ENCODE data around the gene GSTA3. TPM values are rescaled to one million over a fixed set of nuclear protein-coding genes. Genes with fewer than 3 reads are reported as not detected.
"Not testable (repeated sequence)": the region's sequence is repeated elsewhere in the genome, so short reads cannot be mapped to it uniquely, and the experiment has no call there.

Gene GSTA3
- total and polyA plus RNA-seq, 2 experiments from 2014 or later: not detected

GRCh38 chr6:52856137-52856536, 53.4 kb downstream of the GSTA3 start:
- H3K9me2 ChIP-seq (ENCODE audit: insufficient read depth); H3K4me3 ChIP-seq; H3F3A ChIP-seq (replicated peaks; ENCODE audit: low read depth); H3K27me3 Mint-ChIP-seq (ENCODE audit: insufficient read depth, low read depth, poor library complexity); H3K9me3 Mint-ChIP-seq; H3K27ac ChIP-seq (ENCODE audit: low read depth); H3K4me3 Mint-ChIP-seq; H3K79me2 ChIP-seq (replicated peaks; ENCODE audit: insufficient read depth); H3K4me1 ChIP-seq (ENCODE audit: insufficient read depth); H3K36me3 Mint-ChIP-seq (ENCODE audit: low read depth); H3K27ac Mint-ChIP-seq; H3K36me3 ChIP-seq (ENCODE audit: insufficient read depth); H4K20me1 ChIP-seq (replicated peaks; ENCODE audit: insufficient read depth); H3K27me3 ChIP-seq (ENCODE audit: insufficient read depth): not testable (repeated sequence)
- H3K4me1 Mint-ChIP-seq: peaks cover 18% of the 10 kb centered on the region
- H3K4me2 ChIP-seq: 0 out of 2 replicates have a peak overlapping the region, but pooled peaks have one; percentile 8
- H2AFZ ChIP-seq: peak overlapping the region; percentile 56; the same call in 1 of the 2 replicates
- ATAC-seq (peak; percentile 63), DNase-seq (ENCODE audit: low spot score) (peak; percentile 70)
- peak; percentile 39; the same call in 1 of the 2 replicates for TF ChIP-seq ZNF331 (CRISPR knock-in tag; IDR thresholded peaks at IDR 0.05; ENCODE audit: low read depth)

- no peaks in the 10 kb centered on the region for H4K20me1 ChIP-seq (replicated peaks; ENCODE audit: insufficient read depth)
- no peak overlapping the region for H3K4me3 Mint-ChIP-seq
- H2AFZ ChIP-seq: no peak overlapping the region
- H3F3A ChIP-seq (replicated peaks; ENCODE audit: low read depth): no peaks in the 10 kb centered on the region
- peaks cover 11% of the 10 kb centered on the region; the same call in 2 of the 3 replicates for H3K36me3 Mint-ChIP-seq (ENCODE audit: low read depth)
- no peak for DNase-seq (ENCODE audit: low spot score)
- H3K79me2 ChIP-seq (replicated peaks; ENCODE audit: insufficient read depth): no peaks in the 10 kb centered on the region
- H3K4me3 ChIP-seq: no peak overlapping the region
- no peak for ATAC-seq
- no peaks in the 10 kb centered on the region for H3K36me3 ChIP-seq (ENCODE audit: insufficient read depth)
- no peak overlapping the region for H3K4me2 ChIP-seq
- no peaks in the 10 kb centered on the region for H3K4me1 Mint-ChIP-seq
- H3K27ac Mint-ChIP-seq: no peak overlapping the region
- H3K27me3 ChIP-seq (ENCODE audit: insufficient read depth): no peaks in the 10 kb centered on the region
- peaks cover 19% of the 10 kb centered on the region for H3K9me3 Mint-ChIP-seq
- no peaks in the 10 kb centered on the region for H3K4me1 ChIP-seq (ENCODE audit: insufficient read depth)
- no peaks in the 10 kb centered on the region for H3K27me3 Mint-ChIP-seq (ENCODE audit: insufficient read depth, low read depth, poor library complexity)
- no peaks in the 10 kb centered on the region for H3K9me2 ChIP-seq (ENCODE audit: insufficient read depth)
- H3K27ac ChIP-seq (ENCODE audit: low read depth): no peak overlapping the region
- TF ChIP-seq ZNF462 (CRISPR knock-in tag; IDR thresholded peaks at IDR 0.05) (no peak), ETS1 (IDR thresholded peaks at IDR 0.05) (no peak), REST (IDR thresholded peaks at IDR 0.05; ENCODE audit: unreplicated experiment) (no peak), EZH2phosphoT487 (IDR thresholded peaks at IDR 0.05; ENCODE audit: unreplicated experiment) (no peak), STAT1 (IDR thresholded peaks at IDR 0.05; ENCODE audit: unreplicated experiment) (no peak), EZH2 (IDR thresholded peaks at IDR 0.05; ENCODE audit: low read depth, unreplicated experiment) (no peak), NANOG (IDR thresholded peaks at IDR 0.05; ENCODE audit: borderline replicate concordance) (no peak), ZNF331 (CRISPR knock-in tag; IDR thresholded peaks at IDR 0.05; ENCODE audit: low read depth) (no peak), POLR2AphosphoS5 (IDR thresholded peaks at IDR 0.05; ENCODE audit: low read depth) (no peak), ZNF114 (CRISPR knock-in tag; IDR thresholded peaks at IDR 0.05) (no peak), CREB1 (CRISPR knock-in tag; IDR thresholded peaks at IDR 0.05; ENCODE audit: low read depth) (no peak), JUNB (IDR thresholded peaks at IDR 0.05; ENCODE audit: unreplicated experiment) (no peak)
Observed at GRCh38 chr6:52849137-52849536, 60.4 kb downstream of the GSTA3 start.

Measured in GM23338 (cell line).